ENCODE measurements around the gene PAPPA2. TPM values are rescaled to one million over a fixed set of nuclear protein-coding genes. Genes with fewer than 3 reads are reported as not detected.

The PAPPA2 gene
- total RNA-seq, 1 experiment from 2014 or later: not detected

DNA sequence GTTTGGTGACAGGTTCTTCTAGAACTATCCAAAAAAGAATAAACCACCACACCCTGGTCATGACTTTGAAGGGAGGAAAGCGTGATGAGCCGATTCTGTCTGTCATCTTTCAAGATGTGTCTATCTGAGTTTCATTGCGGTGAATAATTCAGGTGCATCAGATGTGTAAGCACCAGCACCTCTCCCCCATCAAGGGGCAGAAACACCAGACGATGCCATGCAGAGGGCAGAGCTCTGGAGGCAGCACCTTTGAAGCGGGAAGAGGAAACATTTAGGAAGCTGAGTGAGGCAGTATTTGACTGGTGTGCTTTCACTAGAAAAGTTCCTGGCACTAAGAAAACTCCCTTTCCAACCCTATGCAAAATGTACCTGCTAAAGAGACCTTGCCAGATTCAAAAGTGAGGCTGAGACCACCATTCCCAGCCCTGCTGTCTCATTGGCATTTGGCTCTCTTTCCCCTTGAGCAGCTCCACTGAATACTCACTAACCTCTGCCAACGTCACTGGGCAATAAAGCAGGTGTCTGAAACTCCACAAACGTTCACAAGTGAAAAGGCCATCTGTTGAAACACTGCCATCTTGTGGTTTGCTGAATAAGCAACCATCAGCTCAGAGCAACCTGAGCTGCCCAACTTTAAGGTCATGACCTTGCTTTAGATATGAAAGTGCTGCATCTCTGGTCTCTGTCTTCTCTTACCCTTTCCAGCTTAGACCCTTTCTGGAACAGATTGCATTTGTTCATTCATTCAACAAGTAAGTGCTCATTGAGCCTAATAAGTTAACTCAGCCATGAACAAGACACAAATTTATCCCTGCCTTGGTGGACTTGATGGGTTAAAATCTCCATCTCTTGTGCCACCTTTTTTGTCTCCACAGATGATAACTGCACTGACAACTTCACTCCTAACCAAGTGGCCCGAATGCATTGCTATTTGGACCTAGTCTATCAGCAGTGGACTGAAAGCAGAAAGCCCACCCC is 228.6 kb downstream of the PAPPA2 start:
- Histone ChIP-seq H4K20me1 (ENCODE audit: insufficient read depth, low read depth, low read length) (no peaks in the 10 kb centered on the region), H3K79me2 (ENCODE audit: low read length) (no peaks in the 10 kb centered on the region), H3K27me3 (ENCODE audit: low read length) (no peaks in the 10 kb centered on the region), H3K36me3 (ENCODE audit: insufficient read depth, low read length) (no peaks in the 10 kb centered on the region), H3K9me2 (replicated peaks; ENCODE audit: insufficient read depth, low read length) (no peaks in the 10 kb centered on the region), H3K4me1 (ENCODE audit: low read length) (no peaks in the 10 kb centered on the region; the same call in 1 of the 2 replicates), H2AFZ (ENCODE audit: low read length) (no peak overlapping the region), H3K9me3 (ENCODE audit: low read length) (no peaks in the 10 kb centered on the region), H3K27ac (ENCODE audit: low read length) (no peak overlapping the region), H3K4me3 (ENCODE audit: low read length) (no peak overlapping the region), H3K9ac (ENCODE audit: low read length) (no peak overlapping the region), H3K4me2 (ENCODE audit: low read depth, low read length, poor library complexity, severe bottlenecking) (no peak overlapping the region)
- DNase-seq: peak; percentile 77

GRCh38 chr1:176692431-176692830 is 229.5 kb downstream of the PAPPA2 start:
- Histone ChIP-seq H3K4me3 (ENCODE audit: low read length) (no peak overlapping the region), H3K9me3 (ENCODE audit: low read length) (no peaks in the 10 kb centered on the region)

DNA sequence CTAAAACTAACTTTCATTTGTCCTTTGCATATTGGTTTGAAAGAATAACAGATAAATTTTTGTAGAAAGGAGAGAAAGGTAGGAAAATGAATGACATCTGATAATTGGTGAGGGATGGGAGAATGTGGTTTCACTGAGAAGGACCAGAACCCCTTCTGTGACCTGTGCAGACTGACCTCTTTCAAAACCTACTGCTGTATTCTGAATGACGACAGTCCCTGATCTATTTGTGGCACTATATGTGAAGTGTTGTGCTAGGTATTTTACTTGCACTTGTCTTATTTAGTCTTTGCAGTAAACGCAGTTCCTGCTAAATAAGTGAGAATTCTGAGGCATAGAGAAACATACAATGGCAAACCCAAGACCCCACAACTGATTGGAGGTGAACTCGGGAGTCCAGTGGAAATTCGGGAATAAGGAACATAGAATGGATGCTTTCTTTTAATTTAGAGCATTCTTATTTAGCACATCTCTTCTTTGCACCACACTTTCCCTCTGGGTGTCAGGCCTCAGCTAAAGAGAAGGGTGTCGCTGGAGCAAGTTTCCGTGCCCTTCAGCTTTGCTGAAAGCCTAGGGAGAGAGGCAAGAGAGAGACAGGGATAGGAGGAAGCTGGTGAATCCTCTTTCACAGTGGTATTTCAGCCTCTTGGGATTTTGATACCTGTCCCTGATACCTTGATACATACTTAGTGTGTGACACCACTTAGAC is 230.2 kb downstream of the PAPPA2 start:
- Histone ChIP-seq H4K20me1 (ENCODE audit: insufficient read depth, low read depth, low read length) (no peaks in the 10 kb centered on the region), H3K36me3 (ENCODE audit: insufficient read depth, low read length) (no peaks in the 10 kb centered on the region), H3K4me1 (ENCODE audit: low read length) (no peaks in the 10 kb centered on the region; the same call in 1 of the 2 replicates), H3K9me3 (ENCODE audit: low read length) (no peaks in the 10 kb centered on the region), H2AFZ (ENCODE audit: low read length) (no peak overlapping the region), H3K27ac (ENCODE audit: low read length) (no peak overlapping the region), H3K79me2 (ENCODE audit: low read length) (no peaks in the 10 kb centered on the region), H3K4me2 (ENCODE audit: low read depth, low read length, poor library complexity, severe bottlenecking) (no peak overlapping the region), H3K9me2 (replicated peaks; ENCODE audit: insufficient read depth, low read length) (no peaks in the 10 kb centered on the region), H3K9ac (ENCODE audit: low read length) (no peak overlapping the region), H3K4me3 (ENCODE audit: low read length) (no peak overlapping the region), H3K27me3 (ENCODE audit: low read length) (no peaks in the 10 kb centered on the region)
- no peak for DNase-seq

More at GRCh38 chr1:176692431-176692830, 229.5 kb downstream of the PAPPA2 start:
- Histone ChIP-seq H4K20me1 (ENCODE audit: insufficient read depth, low read depth, low read length) (no peaks in the 10 kb centered on the region), H3K9ac (ENCODE audit: low read length) (no peak overlapping the region), H3K9me2 (replicated peaks; ENCODE audit: insufficient read depth, low read length) (no peaks in the 10 kb centered on the region), H2AFZ (ENCODE audit: low read length) (no peak overlapping the region), H3K4me2 (ENCODE audit: low read depth, low read length, poor library complexity, severe bottlenecking) (no peak overlapping the region), H3K79me2 (ENCODE audit: low read length) (no peaks in the 10 kb centered on the region), H3K4me1 (ENCODE audit: low read length) (no peaks in the 10 kb centered on the region; the same call in 1 of the 2 replicates), H3K27ac (ENCODE audit: low read length) (no peak overlapping the region), H3K36me3 (ENCODE audit: insufficient read depth, low read length) (no peaks in the 10 kb centered on the region), H3K27me3 (ENCODE audit: low read length) (no peaks in the 10 kb centered on the region)
- DNase-seq: no peak

DNA sequence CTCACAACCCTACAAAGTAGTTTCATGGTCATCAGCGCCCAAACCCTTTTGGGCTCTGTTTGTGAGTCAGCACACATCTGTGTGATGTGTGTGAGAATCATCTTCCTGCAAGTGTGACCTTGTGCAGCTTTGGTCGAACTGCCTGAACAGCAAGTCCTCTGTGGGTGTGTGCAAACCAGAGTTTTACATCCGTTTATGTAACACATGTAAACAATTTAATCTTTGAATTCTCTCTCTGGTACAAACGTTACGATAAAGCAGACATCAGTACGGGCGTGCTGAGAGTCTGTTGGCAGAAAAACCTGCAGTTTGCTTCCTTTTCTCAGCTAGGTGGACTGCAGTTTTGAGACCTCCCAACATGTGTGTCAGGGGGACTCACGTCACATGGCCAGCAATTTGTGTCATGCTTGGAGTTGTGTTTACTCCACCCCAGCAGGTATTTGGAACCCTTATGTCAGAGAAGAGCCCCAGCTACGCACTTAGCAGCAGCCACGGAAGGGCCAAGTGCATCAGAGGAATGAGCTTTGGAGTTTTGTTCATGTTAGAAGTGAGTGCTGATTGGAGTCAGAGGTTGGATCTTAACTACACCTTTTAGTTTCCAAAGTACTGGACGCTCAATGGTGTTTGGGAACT is 230.8 kb downstream of the PAPPA2 start:
- H3K4me2 ChIP-seq (ENCODE audit: low read depth, low read length, poor library complexity, severe bottlenecking): no peak overlapping the region
- DNase-seq: no peak
- H3K9me3 ChIP-seq (ENCODE audit: low read length): no peaks in the 10 kb centered on the region
- H3K79me2 ChIP-seq (ENCODE audit: low read length): no peaks in the 10 kb centered on the region
- no peaks in the 10 kb centered on the region for H4K20me1 ChIP-seq (ENCODE audit: insufficient read depth, low read depth, low read length)
- H3K4me1 ChIP-seq (ENCODE audit: low read length): no peaks in the 10 kb centered on the region; the same call in 1 of the 2 replicates
- H3K27me3 ChIP-seq (ENCODE audit: low read length): no peaks in the 10 kb centered on the region
- no peaks in the 10 kb centered on the region for H3K36me3 ChIP-seq (ENCODE audit: insufficient read depth, low read length)
- H3K4me3 ChIP-seq (ENCODE audit: low read length): no peak overlapping the region
- no peak overlapping the region for H3K27ac ChIP-seq (ENCODE audit: low read length)
- no peak overlapping the region for H3K9ac ChIP-seq (ENCODE audit: low read length)
- no peak overlapping the region for H2AFZ ChIP-seq (ENCODE audit: low read length)
- no peaks in the 10 kb centered on the region for H3K9me2 ChIP-seq (replicated peaks; ENCODE audit: insufficient read depth, low read length)

DNA sequence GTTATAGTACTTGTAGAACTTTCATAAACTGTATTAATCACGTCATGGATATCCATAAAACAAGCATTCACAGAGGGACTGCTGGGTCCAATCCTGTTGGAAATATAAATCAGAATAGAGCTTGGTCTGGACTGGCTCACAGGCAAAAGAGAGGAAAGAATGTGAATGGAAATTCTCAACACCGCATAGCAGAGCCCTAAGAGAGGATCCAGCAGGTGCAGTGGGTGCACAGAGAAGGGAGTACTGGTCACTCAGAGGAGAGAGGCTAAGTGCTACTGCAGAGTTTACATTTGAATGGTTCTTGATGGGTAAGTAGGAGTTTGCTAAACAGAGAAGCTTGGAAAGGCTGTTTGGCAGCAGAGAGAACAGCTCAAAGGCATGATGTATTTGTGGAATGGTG is 231.7 kb downstream of the PAPPA2 start:
- Histone ChIP-seq H3K27me3 (ENCODE audit: low read length) (no peaks in the 10 kb centered on the region), H4K20me1 (ENCODE audit: insufficient read depth, low read depth, low read length) (no peaks in the 10 kb centered on the region), H3K9me2 (replicated peaks; ENCODE audit: insufficient read depth, low read length) (no peaks in the 10 kb centered on the region), H3K4me3 (ENCODE audit: low read length) (no peak overlapping the region), H3K9ac (ENCODE audit: low read length) (no peak overlapping the region), H3K4me1 (ENCODE audit: low read length) (no peaks in the 10 kb centered on the region; the same call in 1 of the 2 replicates), H3K4me2 (ENCODE audit: low read depth, low read length, poor library complexity, severe bottlenecking) (no peak overlapping the region), H3K27ac (ENCODE audit: low read length) (no peak overlapping the region), H3K9me3 (ENCODE audit: low read length) (no peaks in the 10 kb centered on the region), H3K36me3 (ENCODE audit: insufficient read depth, low read length) (no peaks in the 10 kb centered on the region), H3K79me2 (ENCODE audit: low read length) (no peaks in the 10 kb centered on the region), H2AFZ (ENCODE audit: low read length) (no peak overlapping the region)
- no peak for DNase-seq

GRCh38 chr1:176696109-176696508 is 233.1 kb downstream of the PAPPA2 start:
- no peaks in the 10 kb centered on the region for H4K20me1 ChIP-seq (ENCODE audit: insufficient read depth, low read depth, low read length)
- DNase-seq: peak; percentile 47
- H3K27me3 ChIP-seq (ENCODE audit: low read length): no peaks in the 10 kb centered on the region
- no peaks in the 10 kb centered on the region; the same call in 1 of the 2 replicates for H3K4me1 ChIP-seq (ENCODE audit: low read length)
- no peak overlapping the region for H3K27ac ChIP-seq (ENCODE audit: low read length)
- H3K79me2 ChIP-seq (ENCODE audit: low read length): no peaks in the 10 kb centered on the region
- no peak overlapping the region for H3K4me3 ChIP-seq (ENCODE audit: low read length)
- H2AFZ ChIP-seq (ENCODE audit: low read length): no peak overlapping the region
- no peak overlapping the region for H3K4me2 ChIP-seq (ENCODE audit: low read depth, low read length, poor library complexity, severe bottlenecking)
- H3K36me3 ChIP-seq (ENCODE audit: insufficient read depth, low read length): no peaks in the 10 kb centered on the region
- no peak overlapping the region for H3K9ac ChIP-seq (ENCODE audit: low read length)
- no peaks in the 10 kb centered on the region for H3K9me2 ChIP-seq (replicated peaks; ENCODE audit: insufficient read depth, low read length)
- no peaks in the 10 kb centered on the region for H3K9me3 ChIP-seq (ENCODE audit: low read length)

DNA sequence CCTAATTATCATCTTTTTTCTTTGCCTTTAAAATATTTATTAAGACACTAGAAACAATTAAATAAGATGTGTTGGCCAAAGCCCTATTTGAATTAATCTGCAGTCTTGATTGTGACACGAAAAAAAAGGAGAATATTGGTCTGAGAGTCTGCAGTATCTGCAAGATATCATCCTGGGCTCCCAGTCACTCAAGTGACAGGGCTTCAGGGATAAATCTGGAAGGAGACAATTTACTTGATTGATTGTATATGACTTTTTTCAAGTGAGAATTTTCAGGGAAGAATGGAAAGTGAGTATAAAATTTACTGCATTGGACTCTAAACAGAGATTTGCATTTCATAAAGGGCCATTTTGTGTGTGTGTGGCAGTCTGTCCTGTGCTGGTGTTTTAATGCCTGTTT is 233.7 kb downstream of the PAPPA2 start:
- Histone ChIP-seq H3K36me3 (ENCODE audit: insufficient read depth, low read length) (no peaks in the 10 kb centered on the region), H3K9me2 (replicated peaks; ENCODE audit: insufficient read depth, low read length) (no peaks in the 10 kb centered on the region), H3K9me3 (ENCODE audit: low read length) (no peaks in the 10 kb centered on the region), H4K20me1 (ENCODE audit: insufficient read depth, low read depth, low read length) (no peaks in the 10 kb centered on the region), H3K4me2 (ENCODE audit: low read depth, low read length, poor library complexity, severe bottlenecking) (no peak overlapping the region), H3K79me2 (ENCODE audit: low read length) (no peaks in the 10 kb centered on the region), H2AFZ (ENCODE audit: low read length) (no peak overlapping the region), H3K4me3 (ENCODE audit: low read length) (no peak overlapping the region), H3K4me1 (ENCODE audit: low read length) (no peaks in the 10 kb centered on the region; the same call in 1 of the 2 replicates), H3K9ac (ENCODE audit: low read length) (no peak overlapping the region), H3K27me3 (ENCODE audit: low read length) (no peaks in the 10 kb centered on the region), H3K27ac (ENCODE audit: low read length) (no peak overlapping the region)
- no peak for DNase-seq

DNA sequence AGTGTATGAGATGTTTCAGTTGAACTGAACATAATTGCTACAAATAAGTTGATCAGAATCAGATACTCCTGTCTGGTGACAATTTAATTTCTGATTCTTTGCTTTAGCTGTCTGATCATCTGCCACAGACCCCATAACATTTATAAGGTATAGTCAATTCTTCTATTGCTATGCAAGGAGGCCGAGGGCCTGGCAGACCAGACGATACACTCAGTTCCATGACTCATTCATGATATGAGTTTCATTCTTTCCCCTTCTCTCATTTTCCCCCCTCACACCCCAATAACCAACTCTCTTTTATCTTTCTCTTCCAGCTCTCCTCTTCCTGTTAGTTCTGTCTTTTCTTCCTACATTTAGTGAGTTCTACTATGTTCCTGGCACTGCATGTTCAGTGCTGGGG is 236.8 kb downstream of the PAPPA2 start:
- no peak overlapping the region for H3K4me3 ChIP-seq (ENCODE audit: low read length)
- no peaks in the 10 kb centered on the region for H3K9me3 ChIP-seq (ENCODE audit: low read length)
- H4K20me1 ChIP-seq (ENCODE audit: insufficient read depth, low read depth, low read length): no peaks in the 10 kb centered on the region
- no peaks in the 10 kb centered on the region; the same call in 1 of the 2 replicates for H3K4me1 ChIP-seq (ENCODE audit: low read length)
- no peak overlapping the region for H3K9ac ChIP-seq (ENCODE audit: low read length)
- H3K27me3 ChIP-seq (ENCODE audit: low read length): no peaks in the 10 kb centered on the region
- H3K79me2 ChIP-seq (ENCODE audit: low read length): no peaks in the 10 kb centered on the region
- DNase-seq: no peak
- H2AFZ ChIP-seq (ENCODE audit: low read length): no peak overlapping the region
- H3K27ac ChIP-seq (ENCODE audit: low read length): no peak overlapping the region
- H3K36me3 ChIP-seq (ENCODE audit: insufficient read depth, low read length): no peaks in the 10 kb centered on the region
- H3K4me2 ChIP-seq (ENCODE audit: low read depth, low read length, poor library complexity, severe bottlenecking): no peak overlapping the region
- H3K9me2 ChIP-seq (replicated peaks; ENCODE audit: insufficient read depth, low read length): no peaks in the 10 kb centered on the region
